Skeletal muscle tissue (tissue), 4 donors: ENCODE measurements around the gene CHD5. TPM values are rescaled to one million over a fixed set of nuclear protein-coding genes. Genes with fewer than 3 reads are reported as not detected.

Source experiments
- H3K27ac ChIP-seq: one replicate; pipeline ENCODE4 v1.7.0; 2013; ENCODE audit warnings: mild to moderate bottlenecking, low read depth, low read length, inconsistent platforms
- H3K27me3 ChIP-seq, 3 donors: one replicate each; pipeline ENCODE4 v1.7.0; 2013; ENCODE audit warnings: low read length in 3 of 3; ENCODE audit not compliant: control insufficient read depth in 3 of 3, insufficient read depth in 3 of 3
- H3K36me3 ChIP-seq, 3 donors: one replicate each; pipeline ENCODE4 v1.7.0; 2013; ENCODE audit warnings: low read length in 3 of 3; ENCODE audit not compliant: control insufficient read depth in 3 of 3, insufficient read depth in 3 of 3
- H3K4me1 ChIP-seq, 3 donors: one replicate each; pipeline ENCODE4 v1.7.0; 2013; ENCODE audit warnings: low read length in 3 of 3, mild to moderate bottlenecking in 3 of 3; ENCODE audit not compliant: control insufficient read depth in 3 of 3, insufficient read depth in 3 of 3
- H3K4me3 ChIP-seq, 3 donors: one replicate each; pipeline ENCODE4 v1.7.0; 2013; ENCODE audit warnings: low read length in 3 of 3
- H3K9ac ChIP-seq, 3 donors: one replicate each; pipeline ENCODE4 v1.7.0; 2013; ENCODE audit warnings: low read length in 3 of 3, mild to moderate bottlenecking in 3 of 3, moderate library complexity in 2 of 3, low read depth in 1 of 3
- H3K9me3 ChIP-seq, 3 donors: one replicate each; pipeline ENCODE4 v1.7.0; 2013; ENCODE audit warnings: low read length in 3 of 3; ENCODE audit not compliant: control insufficient read depth in 3 of 3
- total RNA-seq: library from RNA; depleted of rRNA; stranded (reverse); fragments of >200 nt; gene quantifications from one replicate; pipeline ENCODE4 v1.2.3, GENCODE V29; 2014
- donor health status: Osteomylitis.

CHD5 gene
- total RNA-seq, 1 donor from 2014 or later, result not detected

- peaks cover 10 to 32% (median 18%) of the 10 kb centered on the region in 3 donors for H3K27me3 ChIP-seq
Measured at GRCh38 chr1:6086762-6087376, 93.3 kb downstream of the CHD5 start.

GRCh38 chr1:6086358-6086757, 93.8 kb downstream of the CHD5 start:
- Histone ChIP-seq H3K27me3 (peaks cover 10 to 30% (median 21%) of the 10 kb centered on the region in 3 donors), H3K4me3 (no peak overlapping the region), H3K9me3 (no peaks in the 10 kb centered on the region), H3K36me3 (no peaks in the 10 kb centered on the region), H3K4me1 (peaks cover 0 to 11% (median 3%) of the 10 kb centered on the region in 3 donors), H3K9ac (no peak overlapping the region), H3K27ac (no peak overlapping the region)

More at GRCh38 chr1:6086762-6087376, 93.3 kb downstream of the CHD5 start:
- H3K9ac ChIP-seq, result no peak overlapping the region
- H3K4me3 ChIP-seq, result no peak overlapping the region
- no peaks in the 10 kb centered on the region for H3K9me3 ChIP-seq
- H3K36me3 ChIP-seq, result no peaks in the 10 kb centered on the region
- no peak overlapping the region for H3K27ac ChIP-seq
- H3K4me1 ChIP-seq, result peaks cover 0 to 10% (median 3%) of the 10 kb centered on the region in 3 donors

- Histone ChIP-seq H3K9ac (no peak overlapping the region), H3K27ac (no peak overlapping the region), H3K4me3 (no peak overlapping the region), H3K4me1 (peaks cover 0 to 11% (median 3%) of the 10 kb centered on the region in 3 donors), H3K9me3 (no peaks in the 10 kb centered on the region), H3K27me3 (peaks cover 10 to 34% (median 28%) of the 10 kb centered on the region in 3 donors), H3K36me3 (no peaks in the 10 kb centered on the region)
Measured at GRCh38 chr1:6085666-6086065, 94.5 kb downstream of the CHD5 start.

- Histone ChIP-seq H3K27me3 (peaks cover 10 to 34% (median 30%) of the 10 kb centered on the region in 3 donors), H3K36me3 (no peaks in the 10 kb centered on the region), H3K4me1 (peaks cover 0 to 11% (median 5%) of the 10 kb centered on the region in 3 donors), H3K9me3 (no peaks in the 10 kb centered on the region), H3K9ac (no peak overlapping the region), H3K4me3 (no peak overlapping the region), H3K27ac (no peak overlapping the region)
Measured at GRCh38 chr1:6084781-6085495, 95.2 kb downstream of the CHD5 start.

GRCh38 chr1:6083801-6084446, 96.2 kb downstream of the CHD5 start:
- H3K9me3 ChIP-seq, result no peaks in the 10 kb centered on the region
- H3K36me3 ChIP-seq, result no peaks in the 10 kb centered on the region
- H3K4me3 ChIP-seq, result no peak overlapping the region
- no peak overlapping the region for H3K9ac ChIP-seq
- H3K27me3 ChIP-seq, result peaks cover 10 to 34% (median 30%) of the 10 kb centered on the region in 3 donors
- peaks cover 0 to 11% (median 8%) of the 10 kb centered on the region in 3 donors for H3K4me1 ChIP-seq
- H3K27ac ChIP-seq, result no peak overlapping the region

GRCh38 chr1:6083385-6083784, 96.7 kb downstream of the CHD5 start:
- Histone ChIP-seq H3K27me3 (peaks cover 10 to 34% (median 30%) of the 10 kb centered on the region in 3 donors), H3K4me3 (no peak overlapping the region), H3K9ac (no peak overlapping the region), H3K27ac (no peak overlapping the region), H3K36me3 (no peaks in the 10 kb centered on the region), H3K4me1 (peaks cover 0 to 11% (median 8%) of the 10 kb centered on the region in 3 donors), H3K9me3 (no peaks in the 10 kb centered on the region)

GRCh38 chr1:6082430-6082971, 97.6 kb downstream of the CHD5 start:
- Histone ChIP-seq H3K4me1 (peaks cover 0 to 11% (median 8%) of the 10 kb centered on the region in 3 donors), H3K36me3 (no peaks in the 10 kb centered on the region), H3K4me3 (no peak overlapping the region)

GRCh38 chr1:6081901-6082300, 98.2 kb downstream of the CHD5 start:
- H3K9me3 ChIP-seq, result no peaks in the 10 kb centered on the region
- no peaks in the 10 kb centered on the region for H3K36me3 ChIP-seq
- H3K27ac ChIP-seq, result no peak overlapping the region
- H3K9ac ChIP-seq, result no peak overlapping the region
- H3K4me1 ChIP-seq, result peaks cover 0 to 11% (median 8%) of the 10 kb centered on the region in 3 donors
- H3K4me3 ChIP-seq, result no peak overlapping the region
- peaks cover 10 to 34% (median 30%) of the 10 kb centered on the region in 3 donors for H3K27me3 ChIP-seq

More at GRCh38 chr1:6082430-6082971, 97.6 kb downstream of the CHD5 start:
- peaks cover 10 to 34% (median 30%) of the 10 kb centered on the region in 3 donors for H3K27me3 ChIP-seq
- H3K9me3 ChIP-seq, result no peaks in the 10 kb centered on the region
- H3K27ac ChIP-seq, result no peak overlapping the region
- peak overlapping the region in 1 of 3 donors; percentile 8 for H3K9ac ChIP-seq

GRCh38 chr1:6080469-6080868, 99.7 kb downstream of the CHD5 start:
- peaks cover 10 to 29% (median 29%) of the 10 kb centered on the region in 3 donors for H3K27me3 ChIP-seq
- H3K27ac ChIP-seq, result no peak overlapping the region
- H3K4me3 ChIP-seq, result no peak overlapping the region
- no peaks in the 10 kb centered on the region for H3K36me3 ChIP-seq
- H3K9ac ChIP-seq, result no peak overlapping the region
- H3K9me3 ChIP-seq, result no peaks in the 10 kb centered on the region
- H3K4me1 ChIP-seq, result peaks cover 0 to 11% (median 8%) of the 10 kb centered on the region in 3 donors
